SK-N-SH treated with all-trans-retinoic acid at 6 μM for 48 hours (cell line): ENCODE measurements around the gene SOX5.
A peak's percentile ranks its signal among the peaks of the same experiment; 100 is the strongest.

Experiments used
- ARNTL ChIP-seq: fragments of 450-650 bp; formaldehyde crosslinking; IDR thresholded peaks from 2 replicates; pipeline ENCODE4 v1.5.0; 2020; ENCODE audit warnings: low read depth, mild to moderate bottlenecking, moderate library complexity, borderline replicate concordance
- BACH2 ChIP-seq: fragments of 250-450 bp; sonication (Bioruptor Pico); IDR thresholded peaks from 2 replicates; pipeline ENCODE4 v1.9.0; 2021; ENCODE audit warnings: mild to moderate bottlenecking, borderline replicate concordance
- CSDC2 ChIP-seq: fragments of 250-450 bp; sonication (Bioruptor Pico); IDR thresholded peaks from 2 replicates; pipeline ENCODE4 v1.5.0; 2020; ENCODE audit warnings: mild to moderate bottlenecking, moderate library complexity
- PATZ1 ChIP-seq: fragments of 250-450 bp; sonication (Bioruptor Pico); IDR thresholded peaks from 2 replicates; pipeline ENCODE4 v1.8.0; 2020; ENCODE audit warnings: mild to moderate bottlenecking, moderate library complexity, borderline replicate concordance
- PPARA ChIP-seq: fragments of 250-450 bp; sonication (Bioruptor Pico); IDR thresholded peaks from 2 replicates; pipeline ENCODE4 v1.5.0; 2020; ENCODE audit warnings: mild to moderate bottlenecking, borderline replicate concordance
- SNAI2 ChIP-seq: fragments of 250-450 bp; sonication (Bioruptor Pico); IDR thresholded peaks from 2 replicates; pipeline ENCODE4 v1.5.0; 2020; ENCODE audit warnings: mild to moderate bottlenecking, moderate library complexity
- TCF4 ChIP-seq: fragments of 250-450 bp; sonication (Bioruptor Pico); IDR thresholded peaks from 2 replicates; pipeline ENCODE4 v1.8.0; 2021; ENCODE audit warnings: mild to moderate bottlenecking, moderate library complexity, borderline replicate concordance
- TOX ChIP-seq: fragments of 250-450 bp; sonication (Bioruptor Pico); IDR thresholded peaks from 2 replicates; pipeline ENCODE4 v1.8.0; 2021; ENCODE audit warnings: mild to moderate bottlenecking, moderate library complexity, borderline replicate concordance
- ZC3H10 ChIP-seq: fragments of 250-450 bp; sonication (Bioruptor Pico); IDR thresholded peaks from 2 replicates; pipeline ENCODE4 v1.5.1; 2021; ENCODE audit warnings: mild to moderate bottlenecking, moderate library complexity
- ZFP3 ChIP-seq: fragments of 250-450 bp; sonication (Bioruptor Pico); IDR thresholded peaks from 2 replicates; pipeline ENCODE4 v1.5.0; 2020; ENCODE audit warnings: mild to moderate bottlenecking, moderate library complexity
- ZNF565 ChIP-seq: fragments of 450-650 bp; formaldehyde crosslinking; conservative IDR thresholded peaks from 2 replicates; pipeline ENCODE4 v1.5.0; 2020; ENCODE audit warnings: low read depth, mild to moderate bottlenecking, moderate library complexity
- ZNF70 ChIP-seq: fragments of 450-650 bp; formaldehyde crosslinking; IDR thresholded peaks from 2 replicates; pipeline ENCODE4 v1.5.0; 2020; ENCODE audit warnings: mild to moderate bottlenecking, moderate library complexity
- TF ChIP-seq, protein P1 (sequence below): fragments of 250-450 bp; sonication (Bioruptor Pico); IDR thresholded peaks from 2 replicates; pipeline ENCODE4 v1.5.1; 2020; ENCODE audit warnings: low read depth, mild to moderate bottlenecking, moderate library complexity
- TF ChIP-seq, protein P2 (sequence below): fragments of 250-450 bp; sonication (Bioruptor Pico); IDR thresholded peaks from 2 replicates; pipeline ENCODE4 v1.8.0; 2021; ENCODE audit warnings: low read depth, mild to moderate bottlenecking, moderate library complexity, borderline replicate concordance

GRCh38 chr12:23611320-23611719 is 338.1 kb downstream of the SOX5 start:
- TF ChIP-seq, protein P1, sequence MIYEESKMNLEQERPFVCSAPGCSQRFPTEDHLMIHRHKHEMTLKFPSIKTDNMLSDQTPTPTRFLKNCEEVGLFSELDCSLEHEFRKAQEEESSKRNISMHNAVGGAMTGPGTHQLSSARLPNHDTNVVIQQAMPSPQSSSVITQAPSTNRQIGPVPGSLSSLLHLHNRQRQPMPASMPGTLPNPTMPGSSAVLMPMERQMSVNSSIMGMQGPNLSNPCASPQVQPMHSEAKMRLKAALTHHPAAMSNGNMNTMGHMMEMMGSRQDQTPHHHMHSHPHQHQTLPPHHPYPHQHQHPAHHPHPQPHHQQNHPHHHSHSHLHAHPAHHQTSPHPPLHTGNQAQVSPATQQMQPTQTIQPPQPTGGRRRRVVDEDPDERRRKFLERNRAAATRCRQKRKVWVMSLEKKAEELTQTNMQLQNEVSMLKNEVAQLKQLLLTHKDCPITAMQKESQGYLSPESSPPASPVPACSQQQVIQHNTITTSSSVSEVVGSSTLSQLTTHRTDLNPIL (CRISPR knock-in tag) = no peak
- TF ChIP-seq CSDC2 (CRISPR knock-in tag) = no peak
- TF ChIP-seq, protein P2, sequence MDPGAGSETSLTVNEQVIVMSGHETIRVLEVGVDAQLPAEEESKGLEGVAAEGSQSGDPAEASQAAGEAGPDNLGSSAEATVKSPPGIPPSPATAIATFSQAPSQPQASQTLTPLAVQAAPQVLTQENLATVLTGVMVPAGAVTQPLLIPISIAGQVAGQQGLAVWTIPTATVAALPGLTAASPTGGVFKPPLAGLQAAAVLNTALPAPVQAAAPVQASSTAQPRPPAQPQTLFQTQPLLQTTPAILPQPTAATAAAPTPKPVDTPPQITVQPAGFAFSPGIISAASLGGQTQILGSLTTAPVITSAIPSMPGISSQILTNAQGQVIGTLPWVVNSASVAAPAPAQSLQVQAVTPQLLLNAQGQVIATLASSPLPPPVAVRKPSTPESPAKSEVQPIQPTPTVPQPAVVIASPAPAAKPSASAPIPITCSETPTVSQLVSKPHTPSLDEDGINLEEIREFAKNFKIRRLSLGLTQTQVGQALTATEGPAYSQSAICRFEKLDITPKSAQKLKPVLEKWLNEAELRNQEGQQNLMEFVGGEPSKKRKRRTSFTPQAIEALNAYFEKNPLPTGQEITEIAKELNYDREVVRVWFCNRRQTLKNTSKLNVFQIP (CRISPR knock-in tag) = no peak
- no peak for TF ChIP-seq ZNF70 (CRISPR knock-in tag)
- TF ChIP-seq SNAI2 (CRISPR knock-in tag) = peak; percentile 49; the same call in 1 of the 2 replicates
- TF ChIP-seq ZNF565 (CRISPR knock-in tag) = no peak
- TF ChIP-seq ZFP3 (CRISPR knock-in tag) = no peak
- TF ChIP-seq PATZ1 (CRISPR knock-in tag) = no peak
- no peak for TF ChIP-seq BACH2 (CRISPR knock-in tag)
- TF ChIP-seq ZC3H10 = no peak
- TF ChIP-seq PPARA = no peak
- TF ChIP-seq TOX = no peak
- TF ChIP-seq ARNTL (CRISPR knock-in tag) = no peak
- 0 out of 2 replicates have a peak, but pooled peaks have one; percentile 48 for TF ChIP-seq TCF4 (CRISPR knock-in tag)
